Inferior parietal cortex (tissue), 1 donor: ENCODE data around the gene RBM24.

Source experiments
- DNase-seq: peaks from one replicate; pipeline ENCODE4 v3.0.0-alpha.2; 2016; ENCODE audit errors: extremely low spot score

Gene RBM24

GRCh38 chr6:17281100-17281496 is at the start of gene RBM24:
Gene RBM24 (plus strand): TSS chr6:17281361. CDS start chr6:17281582, 221 bp downstream.
- no peak for DNase-seq

GRCh38 chr6:17233531-17233930 is 47.6 kb upstream of the RBM24 start:
- no peak for DNase-seq

GRCh38 chr6:17237246-17237645 is 43.9 kb upstream of the RBM24 start:
- no peak for DNase-seq

GRCh38 chr6:17239260-17239659 is 41.9 kb upstream of the RBM24 start:
- no peak for DNase-seq

GRCh38 chr6:17240803-17241500 is 40.2 kb upstream of the RBM24 start:
- DNase-seq = no peak

- DNase-seq = no peak
Observed at GRCh38 chr6:17242087-17242486, 39.1 kb upstream of the RBM24 start.

GRCh38 chr6:17250237-17250636 is 30.9 kb upstream of the RBM24 start:
- DNase-seq = no peak

- DNase-seq = no peak
Observed at GRCh38 chr6:17251953-17252352, 29.2 kb upstream of the RBM24 start.

GRCh38 chr6:17258749-17259148 is 22.4 kb upstream of the RBM24 start:
- no peak for DNase-seq

GRCh38 chr6:17265570-17265969 is 15.6 kb upstream of the RBM24 start:
- no peak for DNase-seq

- DNase-seq = no peak
Observed at GRCh38 chr6:17267566-17267965, 13.6 kb upstream of the RBM24 start.

GRCh38 chr6:17268114-17268513 is 13.0 kb upstream of the RBM24 start:
- no peak for DNase-seq

- peak; percentile 26 for DNase-seq
Observed at GRCh38 chr6:17269840-17270239, 11.3 kb upstream of the RBM24 start.

GRCh38 chr6:17271628-17272027 is 9.5 kb upstream of the RBM24 start:
- DNase-seq = no peak

GRCh38 chr6:17276766-17277165 is 4.4 kb upstream of the RBM24 start:
- no peak for DNase-seq

- DNase-seq = no peak
Observed at GRCh38 chr6:17277256-17277655, 3.9 kb upstream of the RBM24 start.

- no peak for DNase-seq
Observed at GRCh38 chr6:17278289-17279063, 2.7 kb upstream of the RBM24 start.

- DNase-seq = no peak
Observed at GRCh38 chr6:17280138-17280537, 1.0 kb upstream of the RBM24 start.

- no peak for DNase-seq
Observed at GRCh38 chr6:17280552-17281090, 540 bp upstream of the RBM24 start.

- peak; percentile 33 for DNase-seq
Observed at GRCh38 chr6:17281497-17282481, 628 bp downstream of the RBM24 start.

- DNase-seq = no peak
Observed at GRCh38 chr6:17283074-17283473, 1.9 kb downstream of the RBM24 start.

- DNase-seq = peak; percentile 38
Observed at GRCh38 chr6:17289630-17290061, 8.5 kb downstream of the RBM24 start.
